Measurements from ENCODE around the gene TNIK. TPM values are rescaled to one million over a fixed set of nuclear protein-coding genes. Genes with fewer than 3 reads are reported as not detected.
"Not testable (repeated sequence)": the region's sequence is repeated elsewhere in the genome, so short reads cannot be mapped to it uniquely, and the experiment has no call there.

The TNIK gene
- total and polyA plus RNA-seq, 3 donors from 2014 or later, result 39.3 to 99.6 (median 83.5) TPM

DNA sequence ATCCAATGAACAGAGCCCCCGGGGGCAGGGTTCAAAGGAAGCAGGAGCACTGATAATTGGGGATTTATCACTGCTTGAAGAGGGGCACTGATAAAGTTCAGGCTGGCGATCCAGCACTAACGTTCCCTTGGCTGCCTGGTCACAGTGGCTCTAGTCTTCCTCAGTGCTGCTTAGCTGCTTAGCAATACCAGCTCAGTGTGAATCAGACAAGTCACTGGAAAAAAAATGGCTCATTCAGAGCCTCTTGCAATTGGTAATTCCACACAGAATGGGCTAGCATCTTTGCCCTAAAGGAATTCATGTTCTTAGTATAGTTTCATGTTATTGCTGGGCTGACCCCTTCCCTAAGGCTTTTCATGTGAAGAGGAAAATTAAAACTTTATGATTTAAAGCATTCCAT, 338.0 kb downstream of the TNIK start:
- WGBS, 2 donors, result 69 to 94% methylated on average over 3 of the region's 3 CpGs
- intact Hi-C loops (cut with DNase I; ENCODE audit: low total_unique reads), result no loop called here

DNA sequence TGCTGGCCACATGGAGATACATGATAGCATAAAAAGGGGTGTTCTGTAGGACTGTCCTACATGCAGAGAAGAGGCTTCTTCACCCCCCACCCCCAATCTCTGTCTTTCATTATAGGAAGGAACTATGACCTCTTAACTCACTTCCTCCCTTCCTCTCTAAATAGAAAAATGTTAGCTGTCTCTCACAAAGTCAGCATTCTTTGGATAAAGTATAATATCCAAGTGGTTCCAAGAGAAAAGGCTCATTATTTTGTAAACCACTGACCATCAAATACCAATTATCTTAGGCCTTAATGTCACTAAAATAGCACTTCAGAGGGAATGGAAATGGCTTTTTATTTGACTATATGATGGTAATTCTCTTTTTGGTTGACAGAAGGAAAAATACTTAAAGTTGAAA, 338.4 kb downstream of the TNIK start:
- Histone ChIP-seq H3K4me1 (no peaks in the 10 kb centered on the region), H3K4me3 (no peak overlapping the region), H3K27ac (no peak overlapping the region), H3K36me3 (ENCODE audit: low read depth, missing control alignments) (no peaks in the 10 kb centered on the region), H3K27me3 (no peaks in the 10 kb centered on the region), H3K9me3 (no peaks in the 10 kb centered on the region)
- no peak for TF ChIP-seq POLR2A (IDR thresholded peaks at IDR 0.05)
- TF ChIP-seq, protein P1, sequence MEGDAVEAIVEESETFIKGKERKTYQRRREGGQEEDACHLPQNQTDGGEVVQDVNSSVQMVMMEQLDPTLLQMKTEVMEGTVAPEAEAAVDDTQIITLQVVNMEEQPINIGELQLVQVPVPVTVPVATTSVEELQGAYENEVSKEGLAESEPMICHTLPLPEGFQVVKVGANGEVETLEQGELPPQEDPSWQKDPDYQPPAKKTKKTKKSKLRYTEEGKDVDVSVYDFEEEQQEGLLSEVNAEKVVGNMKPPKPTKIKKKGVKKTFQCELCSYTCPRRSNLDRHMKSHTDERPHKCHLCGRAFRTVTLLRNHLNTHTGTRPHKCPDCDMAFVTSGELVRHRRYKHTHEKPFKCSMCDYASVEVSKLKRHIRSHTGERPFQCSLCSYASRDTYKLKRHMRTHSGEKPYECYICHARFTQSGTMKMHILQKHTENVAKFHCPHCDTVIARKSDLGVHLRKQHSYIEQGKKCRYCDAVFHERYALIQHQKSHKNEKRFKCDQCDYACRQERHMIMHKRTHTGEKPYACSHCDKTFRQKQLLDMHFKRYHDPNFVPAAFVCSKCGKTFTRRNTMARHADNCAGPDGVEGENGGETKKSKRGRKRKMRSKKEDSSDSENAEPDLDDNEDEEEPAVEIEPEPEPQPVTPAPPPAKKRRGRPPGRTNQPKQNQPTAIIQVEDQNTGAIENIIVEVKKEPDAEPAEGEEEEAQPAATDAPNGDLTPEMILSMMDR (IDR thresholded peaks at IDR 0.05), result no peak
- DNase-seq, result no peak
- intact Hi-C loops (cut with DNase I; ENCODE audit: low total_unique reads), result no loop called here

More for the DNA sequence above, 338.0 kb downstream of the TNIK start:
- TF ChIP-seq, protein P1 (IDR thresholded peaks at IDR 0.05), result no peak
- TF ChIP-seq POLR2A (IDR thresholded peaks at IDR 0.05), result no peak
- DNase-seq, result no peak
- Histone ChIP-seq H3K36me3 (ENCODE audit: low read depth, missing control alignments) (no peaks in the 10 kb centered on the region), H3K27ac (no peak overlapping the region), H3K4me1 (no peaks in the 10 kb centered on the region), H3K27me3 (no peaks in the 10 kb centered on the region), H3K4me3 (no peak overlapping the region), H3K9me3 (no peaks in the 10 kb centered on the region)

DNA sequence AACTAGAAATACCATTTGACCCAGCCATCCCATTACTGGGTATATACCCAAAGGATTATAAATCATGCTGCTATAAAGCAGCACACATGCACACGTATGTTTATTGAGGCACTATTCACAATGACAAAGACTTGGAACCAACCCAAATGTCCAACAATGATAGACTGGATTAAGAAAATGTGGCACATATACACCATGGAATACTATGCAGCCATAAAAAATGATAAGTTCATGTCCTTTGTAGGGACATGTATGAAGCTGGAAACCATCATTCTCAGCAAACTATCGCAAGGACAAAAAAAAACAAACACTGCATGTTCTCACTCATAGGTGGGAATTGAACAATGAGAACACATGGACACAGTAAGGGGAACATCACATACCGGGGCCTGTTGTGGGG, 340.8 kb downstream of the TNIK start:
- 90 to 91% methylated on average over 3 of the region's 3 CpGs for WGBS, 2 donors
- H3K4me1 ChIP-seq; intact Hi-C loops (cut with DNase I; ENCODE audit: low total_unique reads): not testable (repeated sequence)

DNA sequence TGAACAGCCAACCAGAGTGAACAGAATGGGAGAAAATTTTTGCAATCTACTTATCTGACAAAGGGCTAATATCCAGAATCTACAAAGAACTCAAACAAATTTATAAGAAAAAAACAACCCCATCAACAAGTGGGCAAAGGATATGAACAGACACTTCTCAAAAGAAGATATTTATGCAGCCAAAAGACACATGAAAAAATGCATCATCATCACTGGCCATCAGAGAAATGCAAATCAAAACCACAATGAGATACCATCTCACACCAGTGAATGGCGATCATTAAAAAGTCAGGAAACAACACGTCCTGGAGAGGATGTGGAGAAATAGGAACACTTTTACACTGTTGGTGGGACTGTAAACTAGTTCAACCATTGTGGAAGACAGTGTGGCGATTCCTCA, 341.2 kb downstream of the TNIK start:
- 89% methylated on average over 3 of the region's 3 CpGs for WGBS, 2 donors
- H3K4me3 ChIP-seq; H3K36me3 ChIP-seq (ENCODE audit: low read depth, missing control alignments); intact Hi-C loops (cut with DNase I; ENCODE audit: low total_unique reads); H3K27me3 ChIP-seq; H3K27ac ChIP-seq; H3K4me1 ChIP-seq; H3K9me3 ChIP-seq; DNase-seq: not testable (repeated sequence)

More for the DNA sequence above, 340.8 kb downstream of the TNIK start:
- H3K27ac ChIP-seq; DNase-seq; H3K27me3 ChIP-seq; H3K4me3 ChIP-seq; H3K36me3 ChIP-seq (ENCODE audit: low read depth, missing control alignments); H3K9me3 ChIP-seq: not testable (repeated sequence)

DNA sequence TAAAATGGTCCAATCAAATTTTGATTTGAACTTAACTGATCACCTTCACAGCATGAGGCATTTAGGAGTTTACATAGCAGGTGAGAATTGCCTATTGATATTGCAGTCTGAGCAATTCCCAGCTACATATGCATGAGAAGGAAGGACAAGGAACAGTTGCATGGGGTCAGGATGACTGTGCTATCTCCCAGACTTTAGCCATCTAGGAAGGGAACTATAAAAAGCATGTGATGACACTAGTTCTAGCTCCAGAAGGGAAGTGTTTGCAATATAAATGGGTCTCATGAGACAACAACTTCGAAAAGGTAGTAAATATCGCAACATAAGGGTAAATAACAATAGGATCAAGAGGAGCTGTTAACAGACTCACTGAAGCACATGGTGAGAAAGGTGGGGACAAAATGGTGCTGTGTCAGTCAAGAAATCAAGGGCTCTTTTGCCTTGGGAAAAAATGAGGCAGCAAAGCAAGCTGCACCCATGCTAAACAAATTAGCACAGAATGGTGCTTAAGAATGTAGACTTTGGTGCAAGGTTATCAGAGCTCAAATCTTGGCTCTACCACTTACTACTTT, 343.3 kb downstream of the TNIK start:
- no peaks in the 10 kb centered on the region for H3K36me3 ChIP-seq (ENCODE audit: low read depth, missing control alignments)
- H3K4me3 ChIP-seq, result no peak overlapping the region
- TF ChIP-seq POLR2A (IDR thresholded peaks at IDR 0.05), result no peak
- TF ChIP-seq, protein P1 (IDR thresholded peaks at IDR 0.05), result no peak
- no peaks in the 10 kb centered on the region for H3K4me1 ChIP-seq
- no peaks in the 10 kb centered on the region for H3K27me3 ChIP-seq
- 70 to 93% methylated on average over 2 of the region's 2 CpGs for WGBS, 2 donors
- DNase-seq, result no peak
- H3K27ac ChIP-seq, result no peak overlapping the region
- H3K9me3 ChIP-seq, result no peaks in the 10 kb centered on the region
- intact Hi-C loops (cut with DNase I; ENCODE audit: low total_unique reads), result no loop called here

DNA sequence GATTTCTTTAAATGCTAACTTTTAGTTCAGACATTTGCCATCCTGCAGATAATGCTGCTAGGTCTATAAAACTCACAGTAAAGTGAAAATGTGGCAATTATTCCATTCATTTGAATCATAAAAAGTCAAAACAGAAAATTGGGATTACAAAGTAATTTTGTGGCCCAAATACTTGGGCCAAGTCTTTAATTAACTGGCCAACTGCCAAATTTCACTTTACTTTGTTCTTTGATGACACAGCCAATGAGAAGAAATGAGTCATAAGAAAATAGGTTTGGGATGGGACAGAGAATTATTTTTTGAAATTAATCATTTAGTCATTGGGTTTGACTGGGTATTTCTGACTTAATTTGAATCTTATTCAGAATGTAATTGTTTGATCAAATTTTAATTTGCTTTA, 343.8 kb downstream of the TNIK start:
- intact Hi-C loops (cut with DNase I; ENCODE audit: low total_unique reads), result no loop called here
- no peaks in the 10 kb centered on the region for H3K9me3 ChIP-seq

More for the DNA sequence above, 343.8 kb downstream of the TNIK start:
- H3K4me1 ChIP-seq, result no peaks in the 10 kb centered on the region
- TF ChIP-seq POLR2A (IDR thresholded peaks at IDR 0.05), result no peak
- TF ChIP-seq, protein P1 (IDR thresholded peaks at IDR 0.05), result no peak
- H3K27ac ChIP-seq, result no peak overlapping the region
- no peaks in the 10 kb centered on the region for H3K36me3 ChIP-seq (ENCODE audit: low read depth, missing control alignments)
- no peaks in the 10 kb centered on the region for H3K27me3 ChIP-seq
- DNase-seq, result no peak
- H3K4me3 ChIP-seq, result no peak overlapping the region
